HG03378 (cell line): ENCODE data around the gene AP2A2.

Experiments
- ATAC-seq: cut with Tn5 transposase; IDR thresholded peaks from one replicate; pipeline ENCODE4 v1.9.1; 2021; ENCODE audit warnings: mild to moderate bottlenecking, moderate library complexity; ENCODE audit not compliant: unreplicated experiment

AP2A2 gene

GRCh38 chr11:1038921-1039320, 113.3 kb downstream of the AP2A2 start:
- ATAC-seq, result no peak

DNA sequence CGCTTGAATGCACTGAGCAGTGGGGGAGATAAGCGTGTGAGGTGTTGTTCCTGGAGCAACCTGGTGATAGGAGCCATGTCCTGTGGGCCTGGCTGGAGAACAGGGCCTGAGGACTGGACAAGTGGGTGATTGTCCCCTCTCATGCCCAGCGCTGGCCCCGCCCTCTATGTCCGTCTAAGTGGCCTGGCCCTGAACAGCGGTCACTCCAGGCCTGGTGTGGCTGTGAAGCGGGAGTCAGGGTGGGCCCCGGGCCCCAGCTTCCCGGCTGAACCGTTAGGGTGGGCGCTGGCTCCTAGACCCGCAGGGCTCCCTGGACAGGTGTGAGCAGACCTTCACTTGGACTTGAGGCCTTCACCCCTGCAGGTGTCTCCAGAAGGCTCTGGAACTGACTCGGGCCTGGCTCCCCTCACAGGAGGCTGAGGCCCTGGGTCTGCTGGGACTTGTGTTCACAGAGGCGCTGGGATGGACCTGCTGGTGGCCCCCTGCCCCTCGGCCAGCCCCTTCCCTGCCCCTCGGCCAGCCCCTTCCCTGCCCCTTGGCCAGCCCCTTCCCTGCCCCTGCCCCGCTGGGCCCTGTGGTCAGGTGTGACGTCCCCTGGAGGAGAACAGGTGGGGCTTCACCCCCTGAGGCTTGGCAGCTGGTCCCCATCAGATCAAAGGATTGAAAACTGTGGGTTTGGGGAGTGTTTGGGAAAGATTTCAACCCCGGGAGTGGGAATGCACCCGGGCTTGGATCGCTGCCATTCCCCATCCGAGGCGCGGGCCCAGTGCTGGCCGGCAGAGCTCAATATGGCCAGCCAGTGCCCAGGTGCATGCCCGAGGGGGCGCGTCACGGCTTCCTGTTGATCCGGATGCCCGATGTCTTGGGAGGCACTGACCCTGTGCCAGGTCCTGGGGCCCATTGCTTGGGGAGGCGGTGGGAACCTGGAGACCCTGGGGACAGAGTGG, 114.1 kb downstream of the AP2A2 start:
- ATAC-seq, result no peak

- no peak for ATAC-seq
These were observed 114.9 kb downstream of the AP2A2 start for GRCh38 chr11:1040428-1041148.

DNA sequence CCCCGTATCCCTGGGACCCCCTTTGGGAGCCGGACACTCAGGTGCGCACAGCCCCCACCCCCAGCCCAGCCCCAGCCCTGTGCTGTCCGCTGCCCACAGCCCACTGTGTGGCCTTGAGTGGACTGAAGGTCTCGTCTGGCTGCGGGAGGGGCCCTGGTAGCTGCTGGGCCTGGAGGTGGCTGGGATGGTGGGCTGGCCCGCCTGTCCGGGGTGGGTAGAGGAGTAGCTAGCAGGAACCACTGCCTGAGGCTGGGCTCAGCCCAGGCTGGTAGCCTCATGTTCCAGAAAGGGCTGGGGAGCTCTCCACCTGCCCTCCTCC, 115.4 kb downstream of the AP2A2 start:
- no peak for ATAC-seq

GRCh38 chr11:1041471-1041870, 115.8 kb downstream of the AP2A2 start:
- ATAC-seq, result no peak

- no peak for ATAC-seq
These were observed 116.4 kb downstream of the AP2A2 start for GRCh38 chr11:1041936-1042608.

DNA sequence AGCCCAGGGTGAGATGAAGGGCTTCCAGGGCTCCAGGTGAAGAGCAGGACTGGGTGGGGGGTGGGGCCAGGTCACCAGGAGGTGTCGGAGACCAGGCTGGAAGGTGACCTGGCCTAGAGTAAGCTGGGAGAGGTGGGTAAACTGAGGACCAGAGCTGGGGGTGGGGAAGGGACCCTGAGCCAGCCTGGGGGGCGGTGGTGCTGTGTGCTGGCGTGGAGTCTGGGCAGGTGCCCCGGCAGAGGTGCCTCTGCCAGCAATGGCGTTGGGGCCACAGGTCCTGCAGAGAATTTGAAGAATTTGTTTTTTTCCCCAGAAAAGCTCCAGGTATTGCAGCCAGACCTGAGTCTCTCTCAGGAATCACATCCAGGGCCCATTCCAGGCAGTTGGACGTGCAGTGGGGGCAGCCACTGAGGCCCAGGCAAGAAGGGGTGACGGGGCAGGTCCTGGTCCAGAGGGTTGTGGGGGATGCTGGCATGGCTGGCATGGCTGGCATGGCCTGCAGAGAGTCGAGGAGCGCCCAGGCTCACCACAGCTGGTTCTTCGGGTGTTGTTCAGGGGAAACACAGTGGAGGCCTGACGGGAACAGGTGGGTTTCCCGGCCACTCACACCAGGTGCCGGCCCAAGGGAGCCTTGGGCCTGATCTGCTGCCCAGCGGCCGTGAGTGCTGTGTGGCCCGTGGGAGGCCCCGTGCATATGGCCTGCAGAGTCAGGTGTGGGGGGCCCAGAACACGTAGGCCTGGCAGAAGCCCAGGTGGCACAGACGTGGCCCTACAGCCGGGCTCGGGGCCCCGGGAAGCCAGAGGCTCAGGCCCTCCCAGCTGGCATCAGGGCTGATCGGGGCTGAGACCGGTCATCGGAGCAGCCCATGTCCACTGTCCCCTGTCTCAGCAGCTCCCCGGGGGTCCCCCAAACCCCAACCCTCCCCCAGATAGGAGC, 117.2 kb downstream of the AP2A2 start:
- no peak for ATAC-seq

GRCh38 chr11:1043563-1044096, 118.0 kb downstream of the AP2A2 start:
- ATAC-seq, result no peak

DNA sequence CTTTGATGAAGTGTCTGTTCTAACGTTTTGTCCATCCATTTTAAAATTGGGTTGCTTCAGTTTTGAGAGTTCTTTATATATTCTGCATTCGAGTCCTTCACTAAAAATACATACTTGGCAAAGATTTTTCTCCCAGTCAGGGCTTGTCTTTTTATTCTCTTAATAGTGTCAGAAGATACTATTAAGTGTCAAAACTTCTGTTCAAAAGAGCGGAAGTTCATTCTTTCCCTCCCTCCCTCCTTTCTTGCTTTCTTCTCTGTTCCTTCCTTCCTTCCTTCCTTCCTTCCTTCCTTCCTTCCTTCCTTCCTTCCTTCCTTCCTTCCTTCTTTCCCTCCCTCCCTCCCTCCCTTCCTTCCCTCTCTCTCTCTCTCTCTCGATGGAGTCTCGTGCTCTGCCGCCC, 118.5 kb downstream of the AP2A2 start:
- no peak for ATAC-seq

DNA sequence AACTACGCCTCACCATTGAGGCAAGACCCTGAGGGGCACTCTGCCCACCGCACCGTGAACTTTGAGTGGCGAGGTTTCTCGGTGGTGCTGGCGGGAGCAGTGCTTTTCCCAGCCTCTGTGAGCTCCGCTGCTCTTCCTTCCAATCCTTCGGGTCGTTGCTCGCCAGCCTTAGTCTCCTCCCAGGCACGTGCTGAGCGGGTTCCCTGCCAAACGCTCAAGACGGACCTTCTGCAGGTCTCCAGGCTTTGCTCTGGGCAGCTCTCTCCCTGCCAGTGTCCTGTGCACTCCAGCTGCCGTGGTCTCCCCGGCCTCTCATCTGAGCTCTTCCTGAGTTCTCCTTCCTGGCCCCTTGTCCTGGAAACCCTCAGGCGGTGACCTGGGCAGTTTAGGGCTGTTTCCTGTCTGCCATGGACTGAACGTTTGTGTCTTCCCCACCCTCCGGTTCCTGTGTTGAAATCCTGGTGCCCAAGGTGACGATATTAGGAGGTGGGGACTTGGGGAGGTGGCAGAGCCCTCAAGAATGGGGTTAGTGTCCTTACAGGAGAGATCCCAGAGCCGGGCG, 122.0 kb downstream of the AP2A2 start:
- ATAC-seq, result no peak

- ATAC-seq, result no peak
These were observed 122.9 kb downstream of the AP2A2 start for GRCh38 chr11:1048375-1049070.

- no peak for ATAC-seq
These were observed 123.4 kb downstream of the AP2A2 start for GRCh38 chr11:1049071-1049405.

DNA sequence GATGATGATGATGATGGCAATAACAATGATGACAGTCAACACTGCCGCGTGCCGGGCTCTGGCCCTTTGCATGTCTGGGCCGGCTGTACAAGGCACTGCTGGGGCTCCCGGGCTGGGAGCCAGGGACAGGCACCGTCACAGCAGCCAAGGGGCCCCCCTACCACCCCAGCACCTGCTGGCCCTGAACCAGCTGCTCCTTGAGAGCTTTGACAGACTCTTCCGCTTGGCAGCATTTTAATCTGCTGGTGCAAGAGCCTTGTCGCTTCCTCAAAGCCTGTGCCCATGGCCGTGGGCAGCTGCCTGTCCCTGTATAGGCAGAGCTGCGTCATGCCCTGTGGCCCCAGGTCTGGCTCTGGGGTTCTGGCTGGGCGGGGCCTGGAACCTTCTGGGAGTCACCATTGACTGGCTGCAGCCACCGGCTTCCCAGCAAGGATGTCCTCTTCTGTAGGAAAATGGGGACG, 123.8 kb downstream of the AP2A2 start:
- ATAC-seq, result no peak

DNA sequence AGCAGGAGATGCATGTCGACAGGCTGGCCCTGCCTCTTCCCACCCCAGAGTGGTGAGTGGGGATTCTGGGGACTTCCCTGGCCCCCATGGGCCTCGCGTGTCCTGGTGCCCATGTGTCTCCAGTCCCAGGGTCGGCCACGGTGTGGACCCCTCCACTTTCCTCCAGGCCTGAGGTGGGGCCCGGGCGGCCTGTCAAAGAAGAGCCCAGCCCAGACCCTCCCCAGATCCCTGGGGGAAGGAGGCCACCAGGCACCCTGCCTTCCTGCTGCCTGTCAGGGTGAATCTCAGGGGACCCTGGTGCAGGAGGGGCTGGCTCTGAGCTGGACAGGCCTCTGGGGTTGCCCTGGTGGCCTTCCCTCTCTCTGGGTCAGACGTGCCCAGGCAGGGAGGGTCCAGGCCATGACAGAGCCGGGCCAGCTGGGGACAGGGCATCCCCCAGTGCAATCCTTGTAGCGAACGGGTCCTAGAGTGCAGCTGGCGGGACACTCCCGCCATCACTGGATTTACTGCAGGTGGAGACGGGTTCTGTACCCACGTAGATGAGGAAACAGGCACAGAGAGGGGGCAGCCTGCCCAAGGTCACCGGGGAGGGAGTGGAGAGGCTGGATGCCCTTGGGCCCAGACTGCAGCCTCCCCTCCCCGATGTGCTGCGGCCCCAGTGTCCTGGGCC, 124.4 kb downstream of the AP2A2 start:
- no peak for ATAC-seq

DNA sequence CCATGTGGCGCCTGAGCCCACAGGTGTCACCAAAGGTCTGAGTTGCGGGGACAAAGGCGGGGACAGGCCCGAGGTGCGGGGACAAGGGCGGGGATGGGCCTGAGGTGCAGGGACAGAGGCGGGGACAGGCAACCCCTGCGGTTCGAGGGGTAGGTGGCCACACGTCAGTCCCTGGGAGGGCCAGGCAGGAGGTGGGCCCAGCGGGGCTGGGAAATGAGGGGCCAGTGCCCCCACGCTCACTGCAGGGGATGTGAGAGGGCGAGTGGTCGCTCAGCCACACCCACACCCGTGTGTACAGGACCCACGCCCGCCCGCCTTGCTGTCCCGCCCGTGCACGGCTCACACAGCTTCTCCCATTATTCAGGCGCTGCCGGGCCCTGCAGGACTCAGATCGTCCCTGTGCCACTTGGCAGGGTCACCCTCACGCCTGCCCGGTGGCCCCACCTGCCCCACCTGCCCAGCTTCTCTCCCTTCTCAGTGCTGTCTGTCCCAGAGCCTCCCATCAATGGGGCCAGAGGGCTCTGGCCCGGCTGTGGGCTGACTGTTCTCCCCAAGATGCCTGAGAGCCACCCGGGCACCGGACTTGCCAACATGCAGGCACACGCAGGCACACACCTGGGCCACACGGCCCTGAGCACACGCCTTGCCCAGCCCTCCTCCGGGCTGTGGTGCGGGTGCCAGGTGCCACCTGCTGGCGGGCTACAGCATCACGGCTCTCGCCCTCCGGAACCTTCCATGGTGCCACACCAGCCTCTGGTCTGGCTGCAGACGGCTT, 125.1 kb downstream of the AP2A2 start:
- ATAC-seq, result no peak

DNA sequence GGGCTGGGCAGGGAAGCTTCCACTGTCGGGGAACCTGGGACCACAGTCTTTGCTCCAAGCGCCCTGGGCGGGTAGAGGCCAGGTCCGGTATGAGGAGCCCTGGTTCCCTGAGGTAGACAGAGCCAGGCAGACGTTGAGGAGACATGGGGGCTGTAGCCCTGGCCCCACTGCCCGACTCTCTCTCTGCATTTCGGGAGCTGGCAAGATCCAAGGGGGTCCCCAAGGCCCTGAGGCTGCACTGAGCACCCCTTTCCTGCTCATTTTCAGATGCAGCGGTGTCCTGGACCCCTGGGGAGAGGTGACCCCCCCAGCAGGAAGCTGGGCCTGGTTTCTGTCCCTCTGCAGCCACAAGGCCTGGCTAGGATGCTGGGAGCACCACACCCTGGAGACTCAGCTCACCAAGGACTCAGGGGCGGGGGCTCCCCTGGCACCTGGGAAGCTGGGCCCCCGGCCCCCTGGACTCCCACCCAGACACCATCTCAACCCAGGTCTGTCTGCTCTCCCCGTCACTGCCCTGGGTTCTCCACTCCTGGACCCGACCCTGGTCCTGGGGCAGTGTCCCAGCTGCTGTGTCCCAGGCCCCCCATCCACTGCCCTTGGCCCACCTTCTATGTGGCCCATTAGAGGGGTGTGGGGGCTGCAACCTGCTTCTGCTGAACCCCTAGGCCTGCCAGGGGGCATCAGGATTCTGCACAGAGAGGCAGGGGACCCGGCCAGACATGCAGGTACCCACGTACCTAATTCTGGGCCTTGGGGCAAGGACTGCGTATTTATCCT, 125.9 kb downstream of the AP2A2 start:
- ATAC-seq, result no peak
